ENCODE data around the gene VGLL4.

VGLL4 gene

DNA sequence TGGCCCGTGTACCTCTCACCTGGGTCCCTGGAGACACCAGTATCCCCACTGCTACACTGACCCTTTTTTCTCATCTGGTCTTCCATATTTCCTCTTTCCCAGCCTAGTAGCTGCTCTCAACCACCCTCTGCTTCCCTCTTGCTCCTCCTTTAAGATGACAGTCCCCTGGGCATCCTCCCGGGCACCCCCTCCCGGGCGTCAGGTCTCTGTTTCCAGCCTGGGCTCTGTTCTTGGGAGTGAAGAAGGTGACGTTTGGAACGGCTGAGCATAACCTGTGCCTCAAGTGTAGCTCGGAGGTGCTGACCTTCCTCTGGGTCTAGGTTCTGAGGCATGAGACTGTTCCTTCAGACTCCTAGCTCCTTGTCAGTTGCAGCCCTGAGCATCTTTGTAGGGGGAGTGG lies 101.2 kb downstream of the VGLL4 start:
- H3K27ac ChIP-seq (ENCODE audit: low read depth, low read length), result no peak overlapping the region

DNA sequence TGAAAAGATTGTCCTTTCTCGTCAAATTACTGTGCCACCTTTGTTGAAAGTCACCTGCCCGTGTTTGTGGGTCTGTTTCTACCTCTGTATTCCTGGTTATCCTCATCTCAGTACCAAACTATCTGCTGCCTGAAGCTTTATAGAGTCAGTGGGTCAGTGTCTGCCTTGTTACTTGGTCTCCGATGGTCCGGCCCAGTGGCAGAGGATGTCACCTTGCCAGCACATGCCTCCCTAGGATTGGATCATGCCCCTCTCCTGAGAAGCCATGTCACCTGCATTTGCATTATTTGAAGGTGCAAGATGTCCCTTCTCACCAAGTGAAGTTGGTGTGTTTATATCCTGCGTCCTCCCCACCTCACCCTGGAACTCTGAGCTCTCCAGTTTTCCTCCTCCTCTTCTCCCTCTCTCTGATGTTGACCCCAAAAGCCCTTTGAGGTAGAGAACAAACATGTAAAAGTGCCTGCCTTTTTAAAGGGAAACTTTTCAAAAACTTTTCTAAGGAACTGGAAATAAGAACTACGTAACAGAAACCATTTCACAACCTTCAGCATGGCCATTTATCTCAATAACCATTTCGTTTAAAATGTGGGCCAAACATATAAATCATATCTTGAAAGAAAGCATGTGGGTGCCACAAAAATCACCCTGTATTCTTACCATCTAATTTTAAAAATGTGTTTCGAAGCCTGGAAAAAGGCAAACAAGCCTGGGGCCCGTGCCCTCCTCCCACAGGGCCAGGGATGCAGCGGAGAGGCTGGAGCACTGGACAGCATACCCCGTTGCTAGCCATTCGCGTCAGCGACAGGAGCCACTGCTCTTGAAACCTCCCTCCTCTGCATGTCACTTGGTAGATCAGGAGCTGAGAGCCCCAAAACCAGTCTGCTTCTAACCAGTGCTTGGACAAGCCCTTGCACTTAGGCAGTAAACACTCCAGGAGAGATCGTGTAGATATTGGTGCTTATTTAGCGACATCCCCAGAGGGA lies 102.1 kb downstream of the VGLL4 start:
- Histone ChIP-seq H3K27ac (ENCODE audit: low read depth, low read length) (no peak overlapping the region), H3K36me3 (ENCODE audit: insufficient read depth, low read length) (no peaks in the 10 kb centered on the region), H3K4me3 (ENCODE audit: low read depth in 1 of 2, low read length in 2 of 2) (peak overlapping the region in 1 of 2 donors; percentile 23), H3K9me3 (ENCODE audit: low read length) (no peaks in the 10 kb centered on the region), H3K9ac (ENCODE audit: low read length) (no peak overlapping the region), H3K4me1 (ENCODE audit: insufficient read depth, low read length) (peaks cover 14% of the 10 kb centered on the region), H3K27me3 (ENCODE audit: control insufficient read depth in 1 of 2, insufficient read depth in 2 of 2, low read length in 2 of 2) (no peaks in the 10 kb centered on the region)

More for the DNA sequence above, 101.2 kb downstream of the VGLL4 start:
- no peaks in the 10 kb centered on the region for H3K36me3 ChIP-seq (ENCODE audit: insufficient read depth, low read length)
- H3K9me3 ChIP-seq (ENCODE audit: low read length), result no peaks in the 10 kb centered on the region
- no peak overlapping the region for H3K9ac ChIP-seq (ENCODE audit: low read length)
- no peaks in the 10 kb centered on the region for H3K27me3 ChIP-seq (ENCODE audit: control insufficient read depth in 1 of 2, insufficient read depth in 2 of 2, low read length in 2 of 2)
- H3K4me1 ChIP-seq (ENCODE audit: insufficient read depth, low read length), result peaks cover 14% of the 10 kb centered on the region
- H3K4me3 ChIP-seq (ENCODE audit: low read depth in 1 of 2, low read length in 2 of 2), result no peak overlapping the region

DNA sequence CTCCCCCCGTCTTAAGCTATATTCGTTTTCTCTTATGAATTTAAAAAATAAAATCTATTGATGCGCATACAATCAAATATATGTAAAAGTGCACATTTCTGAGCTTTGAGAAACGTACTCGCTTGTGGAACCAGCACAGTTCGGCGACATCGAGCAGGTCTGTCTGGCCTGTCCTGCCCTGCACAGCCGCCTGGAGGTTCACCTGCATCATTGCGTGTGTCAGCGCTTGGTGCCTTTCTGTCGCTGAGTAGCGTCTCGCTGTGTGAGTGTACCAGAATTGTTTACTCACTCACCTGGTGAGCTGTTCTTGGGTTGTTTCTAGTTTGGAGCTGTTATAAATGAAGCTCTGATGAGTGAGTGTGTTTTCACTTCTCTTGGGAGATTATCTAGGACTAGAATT lies 104.0 kb downstream of the VGLL4 start:
- Histone ChIP-seq H3K9me3 (ENCODE audit: low read length) (no peaks in the 10 kb centered on the region), H3K27me3 (ENCODE audit: control insufficient read depth in 1 of 2, insufficient read depth in 2 of 2, low read length in 2 of 2) (no peaks in the 10 kb centered on the region), H3K4me3 (ENCODE audit: low read depth in 1 of 2, low read length in 2 of 2) (no peak overlapping the region), H3K4me1 (ENCODE audit: insufficient read depth, low read length) (peaks cover 14% of the 10 kb centered on the region), H3K27ac (ENCODE audit: low read depth, low read length) (no peak overlapping the region), H3K36me3 (ENCODE audit: insufficient read depth, low read length) (no peaks in the 10 kb centered on the region), H3K9ac (ENCODE audit: low read length) (no peak overlapping the region)

DNA sequence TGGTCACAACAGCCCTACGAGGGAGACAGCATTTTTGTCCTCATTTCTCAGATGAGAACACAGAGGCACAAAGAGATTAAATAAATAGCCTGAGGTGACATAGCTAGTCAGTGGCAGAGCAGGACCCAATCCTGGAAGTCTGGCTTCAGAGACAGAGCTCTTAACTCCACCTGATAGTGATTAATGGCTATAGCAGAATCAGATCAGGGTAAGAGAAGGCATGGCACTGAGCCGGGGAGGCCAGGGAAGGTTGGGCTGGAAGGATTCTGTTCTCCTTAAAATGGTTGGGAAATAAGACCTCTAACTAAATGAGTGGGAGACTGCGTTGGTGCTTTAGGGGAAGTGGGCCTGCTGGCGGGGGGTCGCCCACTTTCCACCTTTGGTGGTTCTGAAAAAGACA lies 104.5 kb downstream of the VGLL4 start:
- H3K9ac ChIP-seq (ENCODE audit: low read length), result no peak overlapping the region
- no peaks in the 10 kb centered on the region for H3K36me3 ChIP-seq (ENCODE audit: insufficient read depth, low read length)
- H3K27ac ChIP-seq (ENCODE audit: low read depth, low read length), result no peak overlapping the region
- no peaks in the 10 kb centered on the region for H3K27me3 ChIP-seq (ENCODE audit: control insufficient read depth in 1 of 2, insufficient read depth in 2 of 2, low read length in 2 of 2)
- no peak overlapping the region for H3K4me3 ChIP-seq (ENCODE audit: low read depth in 1 of 2, low read length in 2 of 2)
- peaks cover 14% of the 10 kb centered on the region for H3K4me1 ChIP-seq (ENCODE audit: insufficient read depth, low read length)
- H3K9me3 ChIP-seq (ENCODE audit: low read length), result no peaks in the 10 kb centered on the region

DNA sequence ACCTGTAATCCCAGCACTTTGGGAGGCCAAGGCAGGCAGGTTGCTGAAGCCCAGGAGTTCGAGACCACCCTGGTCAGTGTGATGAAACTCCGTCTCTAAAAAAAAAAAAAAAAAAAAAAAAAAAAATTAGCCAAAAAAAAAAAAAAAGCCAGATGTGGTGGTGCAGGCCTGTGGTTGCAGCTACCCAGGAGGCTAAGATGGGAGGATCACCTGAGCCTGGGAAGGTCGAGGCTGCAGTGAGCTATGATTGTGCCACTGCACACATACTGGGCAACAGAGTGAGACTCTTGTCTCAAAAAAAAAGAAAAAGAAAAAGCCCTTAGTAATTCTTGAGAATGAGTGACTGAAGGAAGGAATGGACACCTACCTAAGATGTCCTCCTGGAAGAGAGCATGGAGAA lies 105.1 kb downstream of the VGLL4 start:
- Histone ChIP-seq H3K27me3 (ENCODE audit: control insufficient read depth in 1 of 2, insufficient read depth in 2 of 2, low read length in 2 of 2) (no peaks in the 10 kb centered on the region), H3K9ac (ENCODE audit: low read length) (no peak overlapping the region), H3K4me3 (ENCODE audit: low read depth in 1 of 2, low read length in 2 of 2) (no peak overlapping the region), H3K27ac (ENCODE audit: low read depth, low read length) (no peak overlapping the region), H3K4me1 (ENCODE audit: insufficient read depth, low read length) (peaks cover 14% of the 10 kb centered on the region), H3K9me3 (ENCODE audit: low read length) (no peaks in the 10 kb centered on the region), H3K36me3 (ENCODE audit: insufficient read depth, low read length) (no peaks in the 10 kb centered on the region)

DNA sequence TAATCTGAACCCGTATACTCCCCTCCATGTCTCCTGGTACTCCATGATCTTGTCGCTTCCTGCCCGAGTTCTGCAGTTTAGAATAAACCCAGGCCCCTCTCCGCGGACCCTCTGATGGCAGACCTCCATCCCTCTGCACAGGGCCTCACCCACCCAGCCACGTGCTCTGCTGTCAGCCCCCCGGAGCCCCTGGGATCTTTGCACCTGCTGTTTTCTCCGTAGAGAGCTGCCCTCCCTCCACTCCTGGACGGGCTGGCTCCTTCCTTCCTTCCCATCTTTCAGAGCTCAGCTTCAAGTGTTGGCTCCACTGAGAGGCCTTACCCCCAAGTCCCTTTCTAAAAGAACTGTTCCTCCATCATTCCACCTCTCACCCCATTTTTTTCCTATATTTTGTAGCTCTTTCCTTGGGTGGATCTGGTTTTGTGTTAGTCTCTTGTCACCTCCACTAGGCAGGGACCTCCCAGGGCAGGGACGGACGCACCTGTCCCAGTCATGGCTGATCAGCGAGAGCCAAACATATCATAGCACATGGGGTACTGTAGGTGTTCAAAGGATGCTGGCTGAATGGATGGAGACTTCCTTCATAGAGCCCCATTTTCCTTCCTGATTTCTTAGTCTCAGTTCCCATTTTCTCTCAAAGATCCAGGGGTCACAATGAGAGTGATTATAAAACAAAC lies 106.6 kb downstream of the VGLL4 start:
- Histone ChIP-seq H3K9me3 (ENCODE audit: low read length) (no peaks in the 10 kb centered on the region), H3K36me3 (ENCODE audit: insufficient read depth, low read length) (no peaks in the 10 kb centered on the region), H3K9ac (ENCODE audit: low read length) (no peak overlapping the region), H3K4me3 (ENCODE audit: low read depth in 1 of 2, low read length in 2 of 2) (no peak overlapping the region), H3K27ac (ENCODE audit: low read depth, low read length) (no peak overlapping the region), H3K4me1 (ENCODE audit: insufficient read depth, low read length) (peaks cover 10% of the 10 kb centered on the region), H3K27me3 (ENCODE audit: control insufficient read depth in 1 of 2, insufficient read depth in 2 of 2, low read length in 2 of 2) (no peaks in the 10 kb centered on the region)

DNA sequence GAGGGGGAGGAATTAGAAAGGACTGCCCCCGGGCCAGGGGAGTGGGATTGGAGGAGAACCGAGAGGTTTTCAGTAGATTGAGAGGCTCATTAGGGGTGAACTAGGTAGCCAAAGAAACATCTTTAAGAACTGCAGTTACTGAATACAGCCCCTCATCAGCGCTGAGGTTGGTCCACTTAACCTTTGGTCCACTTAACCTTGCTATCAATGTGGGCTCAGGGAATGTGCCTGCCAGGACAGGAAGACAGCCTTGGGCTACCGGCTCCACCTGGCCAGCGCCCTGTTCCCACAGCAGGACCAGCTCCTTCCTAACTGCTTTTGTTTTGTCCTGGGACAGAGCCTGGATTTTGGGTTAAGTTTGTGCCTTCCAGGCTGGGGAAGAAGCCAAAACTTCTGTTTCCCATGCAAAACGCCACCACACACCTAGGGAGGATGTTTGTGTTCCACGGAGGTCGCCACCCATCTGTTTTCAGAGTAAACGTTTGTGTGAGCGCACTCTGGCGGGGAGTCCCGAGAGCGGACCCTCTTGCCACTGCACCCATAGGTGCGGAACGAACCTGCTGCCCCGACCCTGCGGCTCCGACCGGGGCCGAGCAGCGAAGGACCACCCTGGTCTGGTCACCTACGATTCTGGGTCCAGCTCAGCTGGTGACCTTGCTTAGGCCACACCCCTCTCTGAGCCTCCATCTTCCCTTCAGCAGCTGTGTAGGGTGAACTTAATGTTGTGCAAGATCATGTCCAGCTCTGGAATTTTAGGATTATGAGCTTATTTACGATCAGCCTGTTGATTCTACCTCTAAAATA lies 107.4 kb downstream of the VGLL4 start:
- Histone ChIP-seq H3K9ac (ENCODE audit: low read length) (no peak overlapping the region), H3K27me3 (ENCODE audit: control insufficient read depth in 1 of 2, insufficient read depth in 2 of 2, low read length in 2 of 2) (no peaks in the 10 kb centered on the region), H3K36me3 (ENCODE audit: insufficient read depth, low read length) (no peaks in the 10 kb centered on the region), H3K27ac (ENCODE audit: low read depth, low read length) (no peak overlapping the region), H3K9me3 (ENCODE audit: low read length) (no peaks in the 10 kb centered on the region), H3K4me1 (ENCODE audit: insufficient read depth, low read length) (peaks cover 3% of the 10 kb centered on the region), H3K4me3 (ENCODE audit: low read depth in 1 of 2, low read length in 2 of 2) (no peak overlapping the region)

DNA sequence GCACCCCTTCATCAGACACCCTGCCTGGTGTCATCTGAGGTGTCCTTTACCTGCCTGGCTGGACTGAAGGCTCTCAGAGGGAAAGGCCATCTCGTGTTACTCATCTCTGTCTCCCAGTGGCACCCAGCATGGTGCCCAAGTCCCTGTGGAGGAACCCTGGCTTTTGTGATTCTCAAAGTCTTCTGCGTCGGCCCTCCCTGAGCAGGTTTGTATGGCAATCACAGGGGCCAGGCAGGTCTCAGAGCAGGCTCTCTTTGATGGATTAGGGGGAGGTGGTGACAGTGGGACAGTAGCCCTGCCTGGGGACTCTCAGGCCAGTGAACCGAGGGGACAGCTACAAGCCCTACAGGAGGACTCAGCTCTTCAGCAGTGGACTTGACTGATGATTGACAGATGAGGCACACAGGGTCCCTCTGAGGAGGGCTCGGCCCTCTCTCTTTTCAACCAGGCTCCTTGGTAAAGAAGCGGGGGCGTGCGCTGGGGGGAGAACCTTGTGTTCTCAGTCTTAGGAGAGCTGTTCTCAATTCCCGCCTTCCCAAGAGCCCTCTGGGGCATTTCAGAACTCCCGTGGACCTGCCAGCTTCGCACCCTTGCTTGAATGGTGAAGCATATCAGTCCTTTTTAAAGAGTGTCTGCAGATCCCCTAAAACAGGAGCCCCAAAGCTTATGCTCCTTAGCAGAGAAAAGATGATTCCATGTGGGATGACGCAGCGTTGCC lies 108.3 kb downstream of the VGLL4 start:
- no peaks in the 10 kb centered on the region for H3K9me3 ChIP-seq (ENCODE audit: low read length)
- no peaks in the 10 kb centered on the region for H3K36me3 ChIP-seq (ENCODE audit: insufficient read depth, low read length)
- H3K9ac ChIP-seq (ENCODE audit: low read length), result no peak overlapping the region
- H3K4me3 ChIP-seq (ENCODE audit: low read depth in 1 of 2, low read length in 2 of 2), result no peak overlapping the region
- H3K27me3 ChIP-seq (ENCODE audit: control insufficient read depth in 1 of 2, insufficient read depth in 2 of 2, low read length in 2 of 2), result no peaks in the 10 kb centered on the region
- no peak overlapping the region for H3K27ac ChIP-seq (ENCODE audit: low read depth, low read length)
- H3K4me1 ChIP-seq (ENCODE audit: insufficient read depth, low read length), result peaks cover 3% of the 10 kb centered on the region

DNA sequence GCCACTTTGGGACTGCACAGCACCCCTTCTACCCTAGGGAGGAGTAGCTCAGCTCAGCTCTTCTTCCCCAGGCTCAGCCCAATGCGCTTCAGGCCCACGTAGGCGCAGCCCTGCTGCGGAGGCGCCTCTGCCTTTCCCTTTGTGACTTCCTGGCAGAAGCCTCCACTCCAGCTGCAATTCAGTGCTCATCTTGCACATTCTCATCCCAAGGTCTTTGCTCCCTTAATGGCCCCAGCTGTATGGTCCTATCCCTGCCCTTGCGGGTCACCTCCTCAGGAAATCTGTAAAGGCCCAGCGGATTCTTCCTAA lies 109.0 kb downstream of the VGLL4 start:
- Histone ChIP-seq H3K9ac (ENCODE audit: low read length) (no peak overlapping the region), H3K4me1 (ENCODE audit: insufficient read depth, low read length) (peaks cover 9% of the 10 kb centered on the region), H3K9me3 (ENCODE audit: low read length) (no peaks in the 10 kb centered on the region), H3K36me3 (ENCODE audit: insufficient read depth, low read length) (no peaks in the 10 kb centered on the region), H3K27ac (ENCODE audit: low read depth, low read length) (no peak overlapping the region), H3K4me3 (ENCODE audit: low read depth in 1 of 2, low read length in 2 of 2) (no peak overlapping the region), H3K27me3 (ENCODE audit: control insufficient read depth in 1 of 2, insufficient read depth in 2 of 2, low read length in 2 of 2) (no peaks in the 10 kb centered on the region)

DNA sequence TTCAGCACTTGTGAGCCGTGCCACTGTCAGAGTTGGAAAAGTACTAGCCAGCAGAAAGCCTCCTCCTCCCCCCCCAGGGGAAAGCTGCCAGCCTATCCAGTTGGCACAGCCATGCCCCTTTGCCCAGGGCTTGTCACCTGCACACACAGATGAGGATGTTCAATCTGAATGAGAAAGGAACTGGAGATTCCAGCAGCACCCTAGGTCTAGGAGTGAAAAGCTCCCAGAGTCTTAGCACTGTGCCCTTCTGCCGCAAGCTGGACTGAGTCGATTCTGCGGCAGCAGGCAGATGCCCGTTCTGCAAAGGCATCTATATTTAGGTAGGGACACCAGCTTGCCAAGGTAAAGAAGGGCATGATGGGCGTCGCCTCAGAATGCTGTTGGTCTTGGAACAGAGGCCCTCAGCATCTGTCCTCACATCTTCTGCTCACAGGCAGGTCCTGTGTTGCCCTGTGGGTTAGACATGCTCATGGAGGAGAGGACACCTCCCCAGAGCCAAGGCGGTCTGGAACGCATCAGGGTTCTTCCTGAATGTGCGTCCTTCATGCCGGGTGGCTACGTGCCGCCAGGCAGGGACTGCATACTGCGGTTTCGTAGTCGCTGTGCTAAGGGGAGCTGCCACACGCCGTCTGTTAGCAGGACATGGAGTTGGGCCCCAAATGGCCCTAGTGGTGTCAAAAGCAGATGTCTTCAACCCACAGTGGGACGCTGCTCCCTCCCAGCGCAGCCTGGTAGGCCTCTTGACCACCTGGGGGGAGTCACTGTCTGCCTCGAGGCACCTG lies 109.5 kb downstream of the VGLL4 start:
- H3K27ac ChIP-seq (ENCODE audit: low read depth, low read length), result no peak overlapping the region
- H3K4me3 ChIP-seq (ENCODE audit: low read depth in 1 of 2, low read length in 2 of 2), result no peak overlapping the region
- H3K4me1 ChIP-seq (ENCODE audit: insufficient read depth, low read length), result peaks cover 12% of the 10 kb centered on the region
- no peaks in the 10 kb centered on the region for H3K36me3 ChIP-seq (ENCODE audit: insufficient read depth, low read length)
- H3K9ac ChIP-seq (ENCODE audit: low read length), result no peak overlapping the region
- no peaks in the 10 kb centered on the region for H3K9me3 ChIP-seq (ENCODE audit: low read length)
- no peaks in the 10 kb centered on the region for H3K27me3 ChIP-seq (ENCODE audit: control insufficient read depth in 1 of 2, insufficient read depth in 2 of 2, low read length in 2 of 2)
